ENCODE data around the gene PPP1CA.

Gene PPP1CA

DNA sequence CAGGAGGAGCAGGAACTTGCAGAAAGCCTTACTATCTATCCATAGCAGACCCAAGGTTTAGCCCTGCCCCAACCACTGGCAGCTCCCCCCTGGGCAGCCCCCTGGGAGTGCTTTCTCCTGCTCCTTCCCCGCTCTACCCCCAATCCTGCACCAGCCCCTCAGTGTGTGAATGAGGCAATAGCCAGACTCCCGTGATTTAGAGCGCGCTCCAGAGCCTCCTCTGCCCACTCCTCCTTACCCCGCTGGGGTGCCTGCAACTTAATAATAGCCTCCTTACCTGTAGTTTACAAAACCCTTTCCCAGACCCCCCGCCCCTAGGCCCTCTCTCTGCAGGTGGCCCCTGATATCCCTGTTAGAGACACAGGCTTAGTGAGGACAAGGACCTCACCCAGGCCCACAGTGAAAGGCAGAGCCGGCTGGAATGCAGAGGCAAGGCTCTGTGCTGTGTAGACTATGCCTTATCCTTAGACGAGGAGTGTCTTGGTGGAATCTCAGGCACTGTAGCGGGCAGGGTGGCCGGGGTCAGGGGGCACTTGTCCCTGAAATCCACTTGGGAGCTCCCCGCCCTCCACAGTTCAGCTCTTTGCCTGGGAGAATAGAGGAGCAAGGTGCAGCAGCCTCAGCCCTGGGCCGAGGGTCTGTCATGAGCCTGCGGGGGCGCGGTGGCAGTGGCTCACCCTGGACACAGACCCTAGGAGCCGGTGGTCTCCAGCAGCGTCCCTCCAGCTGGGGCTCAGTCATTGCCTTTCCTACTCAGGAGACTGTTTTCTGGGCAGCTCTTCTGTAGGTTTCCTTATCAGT, 9.5 kb upstream of the PPP1CA start:
- ATAC-seq (ENCODE audit: low read depth), result no peak
- H3K9me3 ChIP-seq (ENCODE audit: severe bottlenecking), result no peaks in the 10 kb centered on the region
- H3K36me3 ChIP-seq (ENCODE audit: low read depth), result no peaks in the 10 kb centered on the region
- H3K4me1 ChIP-seq (ENCODE audit: insufficient read depth, poor library complexity, severe bottlenecking), result no peaks in the 10 kb centered on the region
- no peak for DNase-seq (ENCODE audit: low spot score)
- no peak overlapping the region for H3K4me3 ChIP-seq (ENCODE audit: severe bottlenecking)
- no peak overlapping the region for H3K27ac ChIP-seq (ENCODE audit: poor library complexity, severe bottlenecking)
- H3K27me3 ChIP-seq (ENCODE audit: insufficient read depth, poor library complexity, severe bottlenecking), result no peaks in the 10 kb centered on the region
- TF ChIP-seq, protein P1, sequence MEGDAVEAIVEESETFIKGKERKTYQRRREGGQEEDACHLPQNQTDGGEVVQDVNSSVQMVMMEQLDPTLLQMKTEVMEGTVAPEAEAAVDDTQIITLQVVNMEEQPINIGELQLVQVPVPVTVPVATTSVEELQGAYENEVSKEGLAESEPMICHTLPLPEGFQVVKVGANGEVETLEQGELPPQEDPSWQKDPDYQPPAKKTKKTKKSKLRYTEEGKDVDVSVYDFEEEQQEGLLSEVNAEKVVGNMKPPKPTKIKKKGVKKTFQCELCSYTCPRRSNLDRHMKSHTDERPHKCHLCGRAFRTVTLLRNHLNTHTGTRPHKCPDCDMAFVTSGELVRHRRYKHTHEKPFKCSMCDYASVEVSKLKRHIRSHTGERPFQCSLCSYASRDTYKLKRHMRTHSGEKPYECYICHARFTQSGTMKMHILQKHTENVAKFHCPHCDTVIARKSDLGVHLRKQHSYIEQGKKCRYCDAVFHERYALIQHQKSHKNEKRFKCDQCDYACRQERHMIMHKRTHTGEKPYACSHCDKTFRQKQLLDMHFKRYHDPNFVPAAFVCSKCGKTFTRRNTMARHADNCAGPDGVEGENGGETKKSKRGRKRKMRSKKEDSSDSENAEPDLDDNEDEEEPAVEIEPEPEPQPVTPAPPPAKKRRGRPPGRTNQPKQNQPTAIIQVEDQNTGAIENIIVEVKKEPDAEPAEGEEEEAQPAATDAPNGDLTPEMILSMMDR (IDR thresholded peaks at IDR 0.05; ENCODE audit: poor library complexity, severe bottlenecking), result no peak

- ATAC-seq (ENCODE audit: low read depth), result no peak
- TF ChIP-seq, protein P1 (IDR thresholded peaks at IDR 0.05; ENCODE audit: poor library complexity, severe bottlenecking), result no peak
- H3K36me3 ChIP-seq (ENCODE audit: low read depth), result no peaks in the 10 kb centered on the region
- no peaks in the 10 kb centered on the region for H3K9me3 ChIP-seq (ENCODE audit: severe bottlenecking)
- no peaks in the 10 kb centered on the region for H3K27me3 ChIP-seq (ENCODE audit: insufficient read depth, poor library complexity, severe bottlenecking)
- DNase-seq (ENCODE audit: low spot score), result no peak
- no peak overlapping the region for H3K27ac ChIP-seq (ENCODE audit: poor library complexity, severe bottlenecking)
- no peak overlapping the region for H3K4me3 ChIP-seq (ENCODE audit: severe bottlenecking)
- no peaks in the 10 kb centered on the region for H3K4me1 ChIP-seq (ENCODE audit: insufficient read depth, poor library complexity, severe bottlenecking)
Observed at GRCh38 chr11:67410369-67410831, 8.7 kb upstream of the PPP1CA start.

DNA sequence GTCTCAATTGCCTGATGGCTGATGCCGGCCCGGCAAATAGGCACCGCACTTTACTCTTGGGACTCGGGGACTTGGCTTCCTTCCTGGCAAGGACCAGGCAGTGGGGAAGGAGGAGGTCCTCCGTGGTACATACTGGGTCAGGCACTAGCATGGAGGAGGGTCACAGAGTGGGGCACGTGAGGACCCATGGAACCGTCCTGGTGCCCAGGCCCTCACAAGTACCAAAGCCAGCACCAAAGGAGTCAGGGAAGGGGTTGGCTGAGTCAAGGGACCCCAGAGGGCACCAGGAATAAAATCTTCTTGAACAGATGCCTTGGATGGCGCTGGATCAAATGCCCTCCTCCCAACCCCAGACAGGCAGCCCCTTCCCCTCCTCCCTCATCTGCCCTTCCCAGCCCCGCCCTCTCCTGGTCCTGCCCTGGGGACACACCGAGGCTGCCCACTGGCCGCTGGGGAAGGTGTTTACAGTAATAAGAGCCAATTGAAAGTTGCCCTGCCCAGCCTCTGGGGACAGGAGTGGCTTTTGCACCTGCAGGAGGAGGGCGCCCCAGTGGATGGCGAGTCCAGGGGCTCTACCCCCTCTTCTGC, 8.2 kb upstream of the PPP1CA start:
- no peak for ATAC-seq (ENCODE audit: low read depth)

DNA sequence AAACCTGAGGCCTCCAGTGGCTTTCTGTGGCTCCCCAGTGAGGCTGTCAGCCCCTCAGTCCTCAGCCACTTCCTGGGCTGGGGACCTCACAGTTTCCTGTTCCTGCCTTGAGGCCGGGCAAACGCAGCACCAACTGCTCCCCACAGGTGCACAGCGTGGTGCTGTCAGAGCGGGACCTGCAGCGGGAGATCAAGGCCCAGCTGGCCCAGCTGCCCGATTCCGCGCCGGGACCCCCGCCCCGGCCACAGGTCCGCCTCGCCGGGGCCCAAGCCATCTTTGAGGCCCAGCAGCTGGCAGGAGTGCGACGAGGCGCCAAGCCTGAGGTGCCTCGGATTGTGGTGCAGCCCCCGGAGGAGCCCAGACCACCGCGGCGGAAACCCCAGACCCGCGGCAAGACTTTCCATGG, 7.6 kb upstream of the PPP1CA start:
- Histone ChIP-seq H3K9me3 (ENCODE audit: severe bottlenecking) (no peaks in the 10 kb centered on the region), H3K4me1 (ENCODE audit: insufficient read depth, poor library complexity, severe bottlenecking) (no peaks in the 10 kb centered on the region), H3K27me3 (ENCODE audit: insufficient read depth, poor library complexity, severe bottlenecking) (no peaks in the 10 kb centered on the region), H3K4me3 (ENCODE audit: severe bottlenecking) (no peak overlapping the region), H3K27ac (ENCODE audit: poor library complexity, severe bottlenecking) (no peak overlapping the region), H3K36me3 (ENCODE audit: low read depth) (no peaks in the 10 kb centered on the region)
- ATAC-seq (ENCODE audit: low read depth), result no peak
- TF ChIP-seq, protein P1 (IDR thresholded peaks at IDR 0.05; ENCODE audit: poor library complexity, severe bottlenecking), result no peak
- DNase-seq (ENCODE audit: low spot score), result no peak

More for the DNA sequence above, 8.2 kb upstream of the PPP1CA start:
- H3K9me3 ChIP-seq (ENCODE audit: severe bottlenecking), result no peaks in the 10 kb centered on the region
- DNase-seq (ENCODE audit: low spot score), result no peak
- H3K36me3 ChIP-seq (ENCODE audit: low read depth), result no peaks in the 10 kb centered on the region
- no peaks in the 10 kb centered on the region for H3K27me3 ChIP-seq (ENCODE audit: insufficient read depth, poor library complexity, severe bottlenecking)
- H3K4me1 ChIP-seq (ENCODE audit: insufficient read depth, poor library complexity, severe bottlenecking), result no peaks in the 10 kb centered on the region
- H3K4me3 ChIP-seq (ENCODE audit: severe bottlenecking), result no peak overlapping the region
- no peak overlapping the region for H3K27ac ChIP-seq (ENCODE audit: poor library complexity, severe bottlenecking)
- TF ChIP-seq, protein P1 (IDR thresholded peaks at IDR 0.05; ENCODE audit: poor library complexity, severe bottlenecking), result no peak

Measured in RWPE2 (cell line).